Esophagus mucosa (tissue), 1 donor: Measurements from ENCODE around the gene RBMS3. TPM values are rescaled to one million over a fixed set of nuclear protein-coding genes. Genes with fewer than 3 reads are reported as not detected.
A peak's percentile ranks its signal among the peaks of the same experiment; 100 is the strongest.
"Not testable (repeated sequence)": the region's sequence is repeated elsewhere in the genome, so short reads cannot be mapped to it uniquely, and the experiment has no call there.

Experiments used
- ATAC-seq: fragments of 200-7000 bp; cut with Tn5 transposase; one replicate; pipeline ENCODE4 v1.9.1; 2020
- total RNA-seq: library from RNA; stranded (reverse); gene quantifications from one replicate; pipeline ENCODE4 v1.2.4, GENCODE V29; 2023
- donor health status: DM: yes; HTN: yes; CAD: no.

Gene RBMS3
- total RNA-seq, 1 donor from 2014 or later, result 3.4 TPM

DNA sequence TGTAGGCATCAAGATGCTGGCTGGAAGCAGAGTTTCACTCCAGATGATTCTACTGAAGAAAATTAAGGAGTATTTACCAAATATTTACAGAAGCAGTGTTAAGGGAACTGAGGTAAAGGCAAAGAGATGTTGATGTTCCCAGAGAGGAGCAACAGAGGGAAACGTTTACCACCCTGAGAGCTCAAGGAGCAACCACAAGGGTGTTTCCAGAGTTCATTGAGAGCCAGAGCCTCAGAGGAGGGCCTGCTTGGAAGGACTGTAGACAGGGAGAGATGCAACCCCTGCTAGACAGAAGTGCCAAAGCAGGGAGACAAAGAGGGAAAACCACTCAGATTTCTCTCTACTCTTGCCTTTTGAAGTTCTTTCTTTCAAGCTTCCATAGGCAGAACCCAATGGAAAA, 474.5 kb downstream of the RBMS3 start:
- no peak for ATAC-seq

DNA sequence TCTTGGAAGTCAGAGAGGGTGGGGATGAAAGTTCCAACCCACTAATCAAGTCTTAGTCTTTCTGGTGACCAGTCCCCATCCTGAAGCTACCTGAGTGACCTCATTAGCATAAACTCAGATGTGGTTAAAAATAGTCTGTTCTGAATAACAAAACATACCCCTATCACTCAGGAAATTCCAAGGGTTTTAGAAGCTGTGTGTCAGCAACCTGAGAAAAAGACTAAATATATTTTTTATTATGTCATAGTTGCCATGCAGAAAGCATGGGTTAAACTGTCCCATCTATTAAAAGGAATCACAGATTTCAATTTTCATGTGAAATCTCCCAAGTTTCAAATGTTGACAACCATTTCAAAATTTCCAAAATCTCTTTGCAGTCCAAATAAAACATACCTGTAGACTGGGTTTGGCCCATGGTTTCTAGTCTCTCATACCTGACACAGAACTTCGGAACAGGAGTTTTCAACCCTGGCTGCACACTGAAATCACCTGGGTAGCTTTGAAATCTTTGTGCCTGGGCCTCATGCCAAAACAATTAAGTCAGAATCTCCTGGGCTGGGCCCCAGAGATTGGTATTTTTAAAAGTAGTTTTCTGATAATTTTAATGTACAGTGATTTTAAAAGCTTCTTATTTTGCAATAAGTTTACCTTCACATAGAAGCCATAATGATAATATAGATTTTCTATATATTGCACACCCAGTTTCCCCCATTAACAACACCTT, 476.3 kb downstream of the RBMS3 start:
- ATAC-seq, result no peak

DNA sequence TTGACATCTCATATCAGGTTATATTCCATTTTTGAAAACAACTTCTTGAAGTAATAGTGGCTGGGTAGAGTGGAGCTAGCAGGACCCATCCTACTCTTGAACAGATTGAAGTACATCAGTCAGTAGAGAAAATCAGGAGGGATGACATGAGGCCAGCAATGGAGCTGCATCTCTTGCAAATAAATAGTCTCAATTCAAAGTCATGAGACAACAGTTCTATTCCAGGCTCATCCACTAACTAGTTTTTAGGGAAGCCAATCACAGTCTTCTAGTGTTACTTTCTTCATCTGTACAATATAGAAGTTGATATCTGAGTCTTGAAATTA, 477.2 kb downstream of the RBMS3 start:
- no peak for ATAC-seq

DNA sequence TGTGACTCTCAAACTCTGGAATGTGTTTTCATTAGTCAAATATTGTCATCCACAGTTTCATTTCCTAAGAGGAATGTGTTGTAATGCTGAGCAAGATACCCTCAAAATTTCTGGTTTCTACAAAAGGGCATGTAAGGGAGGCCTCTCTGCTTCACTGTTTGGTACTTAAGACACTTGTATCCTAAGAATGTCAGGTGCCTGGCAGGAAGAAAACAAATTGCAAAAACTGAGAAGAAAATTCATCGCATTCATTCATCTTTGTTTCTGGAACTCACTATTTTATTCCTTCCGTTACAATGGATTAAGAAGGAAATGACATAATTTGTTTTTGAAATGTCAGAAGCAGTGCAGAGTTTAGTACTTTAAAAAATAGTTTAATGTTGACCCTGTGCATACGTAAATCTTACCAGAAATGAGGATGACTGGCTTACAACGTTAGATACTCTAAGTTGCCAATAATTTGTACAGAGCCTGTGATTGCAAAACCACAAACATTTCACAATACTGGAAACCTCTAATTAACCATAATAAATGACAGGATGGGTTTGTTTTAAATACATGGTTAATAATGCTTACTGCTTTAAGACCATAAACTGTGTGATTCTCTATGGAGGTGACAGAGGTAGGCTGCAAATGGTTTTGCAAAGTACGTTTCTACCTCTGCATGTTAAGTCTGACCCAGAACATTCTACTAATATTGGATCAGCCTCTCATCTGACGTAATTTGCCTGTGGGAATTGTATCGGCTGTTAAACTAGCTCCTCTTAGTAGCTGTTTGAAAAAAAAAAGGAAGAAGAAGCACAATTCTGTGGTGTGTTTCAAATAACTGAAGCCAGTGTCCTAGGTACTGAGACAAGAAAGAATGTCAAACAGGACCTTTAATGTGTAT, 477.8 kb downstream of the RBMS3 start:
- ATAC-seq, result peak; percentile 33

DNA sequence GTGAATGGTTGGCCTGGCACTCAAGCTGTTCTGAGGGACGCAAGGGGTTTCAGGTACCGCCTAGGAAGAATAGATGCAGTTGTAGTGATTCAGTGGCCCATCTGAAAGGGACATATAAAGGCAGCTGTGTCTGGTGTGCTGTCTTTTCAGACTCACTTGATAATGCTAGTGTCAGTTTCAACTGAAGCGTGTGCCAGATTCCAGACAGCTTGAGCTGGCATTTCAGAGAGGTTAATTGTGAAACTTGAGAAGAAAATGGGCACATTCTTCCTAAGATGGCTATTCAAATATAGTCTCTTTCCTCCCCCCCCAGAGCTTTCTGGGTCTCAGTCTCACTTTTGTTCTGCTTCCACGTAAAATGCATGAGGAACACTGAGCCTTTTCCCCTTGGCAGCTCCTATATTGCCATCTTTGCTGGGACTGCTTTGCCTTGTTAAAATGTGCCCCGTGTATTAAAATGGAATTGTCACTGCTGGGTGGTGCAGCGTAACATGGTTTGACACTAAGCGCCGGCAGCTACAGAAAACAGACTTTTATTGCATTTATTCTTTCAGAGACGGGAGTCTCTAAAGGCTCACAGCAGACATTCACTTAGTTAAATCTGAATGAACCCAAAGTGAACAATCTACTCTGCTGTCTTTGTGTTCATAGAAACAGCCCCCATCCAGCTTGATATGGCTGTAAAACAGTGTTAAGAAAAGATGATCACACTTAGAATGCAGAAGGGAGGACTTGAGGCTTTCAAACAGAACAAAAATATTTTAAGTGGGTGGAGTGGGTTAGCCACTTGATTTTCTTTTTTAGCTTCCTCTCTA, 478.7 kb downstream of the RBMS3 start:
- ATAC-seq, result no peak

DNA sequence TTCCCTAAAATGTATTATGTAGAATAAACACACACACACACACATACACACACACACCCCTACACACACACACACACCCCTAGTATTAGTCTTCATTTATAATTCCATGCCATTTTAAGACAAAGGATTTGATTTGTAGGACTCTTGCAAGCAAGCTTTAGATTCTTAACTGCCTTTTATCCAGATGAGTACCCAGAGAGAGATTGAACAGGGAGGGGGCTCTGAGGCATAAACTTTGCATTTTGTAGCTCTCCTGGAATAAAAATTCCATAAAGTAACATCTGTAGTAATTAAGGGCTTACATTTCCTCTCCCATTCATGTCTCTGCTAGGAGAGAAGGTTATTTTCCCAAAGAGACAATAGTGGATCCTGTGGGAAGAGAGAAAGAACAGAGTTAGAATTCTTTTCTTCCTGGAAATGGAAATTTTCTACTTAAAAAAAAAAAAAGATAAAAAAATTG, 479.4 kb downstream of the RBMS3 start:
- no peak for ATAC-seq

DNA sequence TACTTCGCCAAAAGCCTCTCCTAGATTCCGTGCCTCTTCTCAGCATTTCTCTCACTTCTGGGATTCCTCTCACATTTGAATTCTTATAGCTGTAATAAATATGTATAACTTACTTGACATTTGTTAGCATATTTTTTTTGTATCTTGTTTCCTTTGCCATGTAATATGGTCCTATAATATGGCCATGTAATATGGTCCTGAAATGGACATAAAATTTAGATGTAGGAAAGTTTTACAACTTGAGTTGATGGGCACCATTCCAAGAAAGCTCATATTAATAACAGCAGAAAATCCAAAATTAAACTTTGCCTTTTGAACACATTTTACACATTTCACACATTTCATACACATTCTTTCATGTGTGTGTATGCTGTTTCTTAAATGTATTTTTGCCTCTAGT, 480.6 kb downstream of the RBMS3 start:
- ATAC-seq, result no peak

DNA sequence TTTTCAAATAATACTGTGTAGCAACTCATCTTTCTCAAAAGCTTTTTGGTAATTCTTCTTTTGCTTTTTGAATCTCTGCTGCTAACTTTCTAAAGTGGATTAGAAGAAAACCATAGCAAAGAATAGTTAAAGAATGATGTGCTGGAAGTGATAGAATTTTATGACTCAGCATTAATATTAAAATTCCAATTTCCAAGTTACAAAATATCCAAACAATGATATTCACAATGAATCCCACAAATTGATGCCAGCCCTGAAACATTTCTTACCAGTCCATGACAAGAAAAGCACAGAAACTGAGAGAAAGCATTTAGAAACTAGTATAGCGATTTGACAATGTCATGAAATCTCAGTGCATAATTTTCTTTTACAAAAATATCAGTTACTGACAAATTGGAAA, 482.2 kb downstream of the RBMS3 start:
- ATAC-seq, result no peak

DNA sequence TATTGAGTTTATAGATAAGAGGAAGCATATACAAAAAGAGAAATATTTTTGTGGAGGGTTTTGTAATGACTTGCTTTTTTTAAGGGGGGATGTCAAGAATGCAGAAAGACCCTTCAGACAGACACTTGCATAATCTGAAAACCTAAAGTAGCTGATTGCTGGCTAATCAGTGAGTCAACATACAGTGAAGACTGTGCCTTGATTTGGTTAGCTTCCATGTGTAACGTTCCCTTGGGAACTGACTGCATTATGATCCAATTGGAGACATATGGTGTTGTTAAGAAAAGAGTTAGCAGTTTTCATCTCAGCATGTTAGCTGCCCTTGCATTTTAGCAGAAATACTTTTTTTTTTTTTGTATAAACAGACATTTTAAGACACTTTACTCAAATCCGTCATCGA, 483.2 kb downstream of the RBMS3 start:
- ATAC-seq, result no peak

DNA sequence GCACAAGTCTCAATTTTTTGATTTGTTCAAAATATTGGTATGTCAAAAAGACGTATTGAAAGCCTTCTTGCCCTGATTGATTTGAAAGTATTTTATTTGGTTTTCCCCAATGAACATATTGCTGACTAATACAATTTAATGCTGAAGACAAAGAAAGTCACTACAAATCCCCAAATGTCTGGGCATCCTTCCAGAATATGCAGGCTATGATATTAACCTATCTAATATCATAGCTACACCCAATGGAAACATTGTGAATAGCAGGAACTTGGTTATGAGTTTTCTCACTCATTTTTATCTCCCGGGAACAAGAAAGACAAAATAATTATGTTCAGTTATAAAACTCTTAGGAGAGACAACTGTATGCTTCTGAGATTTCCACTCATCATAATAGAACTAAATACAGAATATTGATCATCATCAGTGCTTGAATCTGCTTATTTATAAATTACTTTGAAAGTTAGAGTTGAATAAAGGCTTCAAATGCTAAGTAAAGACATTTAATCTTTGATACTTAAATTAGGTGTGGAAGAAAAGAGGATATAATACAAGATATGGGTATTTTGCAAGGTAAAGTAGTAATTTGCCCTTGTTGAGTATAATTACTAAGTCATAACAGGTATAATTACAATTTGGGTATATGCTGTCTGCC, 483.9 kb downstream of the RBMS3 start:
- peak; percentile 45 for ATAC-seq

DNA sequence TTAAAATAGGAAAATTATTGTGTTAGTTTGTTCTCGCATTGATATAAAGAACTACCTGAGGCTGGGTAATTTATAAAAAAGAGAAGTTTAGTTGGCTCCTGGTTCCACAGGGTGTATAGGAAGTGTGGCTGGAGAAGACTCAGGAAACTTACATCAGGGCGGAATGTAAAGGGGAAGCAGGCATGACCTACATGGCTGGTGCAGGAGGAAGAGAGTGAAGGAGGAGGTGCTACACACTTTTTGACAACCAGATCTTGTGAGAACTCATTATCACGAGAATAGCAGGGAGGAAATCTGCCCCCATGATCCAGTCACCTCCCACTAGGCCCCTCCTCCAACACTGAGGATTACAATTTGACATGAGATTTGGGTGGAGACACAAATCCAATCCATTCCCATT, 490.7 kb downstream of the RBMS3 start:
- ATAC-seq, result no peak

DNA sequence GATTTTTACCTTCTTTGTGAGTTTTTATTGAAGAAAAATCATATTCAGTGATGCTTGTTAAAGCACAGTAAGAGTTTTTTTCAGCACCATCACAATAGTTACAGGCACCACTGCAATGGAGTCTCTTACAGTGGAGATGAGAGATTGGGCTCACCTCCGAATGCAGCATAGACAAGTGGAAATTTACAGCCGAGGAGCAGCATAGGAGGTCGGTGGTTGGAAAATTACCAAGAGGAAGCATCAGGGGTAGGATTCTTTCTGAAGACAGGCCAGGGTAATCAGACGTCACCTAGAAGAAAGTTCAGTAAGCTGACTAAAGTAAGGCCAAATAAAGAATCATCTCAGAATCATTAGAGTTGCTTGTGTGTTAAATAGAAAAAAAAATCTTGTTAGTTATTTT, 491.6 kb downstream of the RBMS3 start:
- no peak for ATAC-seq

DNA sequence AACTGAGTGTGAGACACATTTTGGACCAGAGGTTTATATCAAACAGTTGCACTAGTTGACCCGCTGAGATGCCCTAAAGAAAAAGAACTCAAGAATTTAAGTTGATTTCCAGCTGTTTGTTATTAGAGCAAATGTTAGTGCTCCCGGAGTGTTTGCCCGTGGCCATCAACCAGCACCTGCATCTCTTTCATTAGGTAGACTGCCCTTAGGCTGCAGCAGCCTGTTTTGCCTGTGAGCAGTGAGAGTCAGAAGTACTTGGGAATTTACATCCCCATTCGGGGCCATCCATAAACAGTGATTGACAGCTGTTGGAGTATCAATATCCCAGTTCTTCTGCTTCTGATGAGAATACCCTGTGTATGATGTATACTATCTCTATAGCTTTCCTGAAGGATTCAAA, 492.6 kb downstream of the RBMS3 start:
- no peak for ATAC-seq

DNA sequence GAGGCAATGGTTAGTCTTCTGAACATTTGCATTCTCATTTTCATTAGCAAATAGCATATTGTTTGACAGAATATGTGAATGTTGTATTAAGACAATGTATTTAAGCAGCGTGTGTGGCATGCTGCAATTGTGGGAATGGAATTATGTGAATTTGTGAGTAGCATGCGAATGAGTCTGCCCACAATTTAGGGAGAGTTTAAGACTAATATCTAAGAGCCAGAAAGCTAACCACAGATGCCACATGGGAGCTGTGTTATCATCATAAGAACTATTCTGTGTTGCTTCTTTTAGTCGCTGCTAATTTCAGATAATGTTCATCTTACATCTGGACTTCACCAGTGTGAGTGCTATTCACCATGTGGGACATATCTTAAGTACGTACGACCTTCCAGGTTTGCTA, 494.5 kb downstream of the RBMS3 start:
- ATAC-seq, result no peak

DNA sequence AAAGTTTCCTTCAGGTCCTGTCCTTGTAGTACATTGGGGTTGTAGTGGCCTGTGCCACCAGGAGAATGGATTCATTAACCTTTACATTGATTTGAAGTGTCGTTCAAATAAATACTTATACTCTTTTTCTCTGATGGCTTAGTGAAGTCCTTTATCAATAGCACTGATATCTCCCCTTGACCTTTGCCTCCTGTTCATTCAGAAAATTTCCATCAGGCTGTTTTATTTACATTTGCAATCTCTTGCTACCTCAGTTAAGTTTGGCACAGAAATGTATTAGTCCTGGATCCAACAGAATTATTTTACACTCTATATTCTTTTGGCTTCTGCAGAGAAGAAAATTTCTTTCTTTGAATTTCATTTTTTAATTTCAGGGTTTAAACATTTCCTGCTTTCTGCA, 497.0 kb downstream of the RBMS3 start:
- no peak for ATAC-seq

DNA sequence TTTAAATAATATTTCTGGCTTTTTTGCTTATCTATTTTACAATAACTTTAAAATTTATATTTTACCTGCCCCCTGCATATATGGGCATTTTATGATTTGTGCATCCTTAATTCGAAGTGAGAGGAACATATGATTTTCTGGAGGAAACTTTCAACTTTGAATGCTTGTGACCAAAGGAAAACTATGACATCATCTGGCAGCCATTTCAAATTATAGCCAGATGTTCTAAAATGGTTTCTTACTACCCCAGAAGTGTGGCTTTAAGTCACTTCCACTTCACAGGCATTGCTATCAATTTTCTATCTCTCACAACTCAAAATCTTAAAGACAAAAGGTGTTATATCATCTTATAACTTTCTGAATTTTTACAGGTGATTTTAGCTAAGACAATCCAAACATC, 508.8 kb downstream of the RBMS3 start:
- ATAC-seq, result no peak

DNA sequence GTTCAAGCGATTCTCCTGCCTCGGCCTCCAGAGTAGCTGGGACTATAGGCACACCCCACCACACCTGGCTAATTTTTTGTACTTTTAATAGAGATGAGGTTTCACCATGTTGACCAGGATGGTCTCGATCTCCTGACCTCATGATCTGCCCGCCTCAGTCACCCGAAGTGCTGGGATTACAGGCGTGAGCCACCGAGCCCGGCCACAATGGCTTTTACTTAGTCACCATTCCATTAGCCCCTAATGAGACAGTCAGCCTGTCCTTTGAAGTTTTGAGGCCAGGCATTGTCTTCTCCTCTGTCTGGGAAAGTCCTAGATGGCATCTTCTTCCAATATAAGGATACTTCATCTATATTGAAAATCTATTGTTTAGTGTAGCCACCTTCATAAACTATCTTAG, 515.9 kb downstream of the RBMS3 start:
- ATAC-seq, result no peak

DNA sequence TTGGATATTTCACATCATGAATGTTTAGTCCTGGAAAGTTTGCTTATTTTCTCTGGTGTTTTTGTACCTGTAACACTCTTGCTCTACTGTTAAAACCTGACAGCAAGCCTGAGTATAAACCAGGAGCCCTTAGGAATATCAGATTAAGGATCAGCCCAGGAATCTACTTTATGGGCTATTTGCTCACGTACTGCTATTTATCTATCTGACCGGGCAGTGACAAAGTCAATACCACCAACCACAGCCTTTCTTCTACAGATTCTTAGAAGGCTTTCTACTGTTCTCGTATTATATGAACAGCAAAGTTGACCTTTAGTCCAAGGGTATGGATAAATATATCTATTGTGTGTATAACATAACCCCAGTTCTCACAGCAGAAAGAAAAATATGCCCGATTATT, 521.2 kb downstream of the RBMS3 start:
- no peak for ATAC-seq

DNA sequence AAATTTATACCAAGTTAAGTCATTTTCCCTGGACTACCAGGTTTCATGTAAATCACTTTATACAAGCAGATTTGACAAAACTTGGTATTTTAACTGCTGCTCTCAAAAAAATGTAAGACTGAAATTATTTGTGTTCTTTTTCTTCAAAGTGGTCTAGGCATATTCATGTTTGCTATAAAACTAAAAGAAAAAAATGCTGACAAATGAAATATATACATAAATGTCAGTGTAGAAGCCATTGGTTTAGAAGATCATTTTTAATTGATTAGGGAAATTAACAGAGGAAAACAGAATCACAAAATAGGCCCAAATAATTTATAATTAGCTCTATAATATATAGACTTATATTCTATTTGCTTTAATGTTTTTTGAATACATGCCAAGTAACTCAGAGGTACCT, 523.2 kb downstream of the RBMS3 start:
- ATAC-seq, result no peak

DNA sequence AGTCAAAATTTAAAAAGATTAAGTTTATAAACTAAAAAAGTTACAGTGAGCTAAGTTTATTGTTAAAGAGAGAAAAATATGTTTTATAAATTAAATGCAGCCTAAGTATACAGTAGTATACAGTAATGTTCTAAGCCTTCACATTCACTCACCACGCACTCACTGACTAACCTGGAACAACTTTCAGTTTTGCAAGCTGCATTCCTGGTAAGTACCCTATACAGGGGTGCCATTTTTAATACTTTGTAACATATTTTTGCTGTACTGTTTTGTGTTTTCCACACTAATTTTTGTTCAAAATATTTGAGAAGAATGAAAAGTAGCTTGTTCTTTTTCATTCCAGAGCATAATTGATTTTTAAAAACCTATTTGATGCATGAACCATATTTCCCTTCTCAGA, 524.9 kb downstream of the RBMS3 start:
- no peak for ATAC-seq

DNA sequence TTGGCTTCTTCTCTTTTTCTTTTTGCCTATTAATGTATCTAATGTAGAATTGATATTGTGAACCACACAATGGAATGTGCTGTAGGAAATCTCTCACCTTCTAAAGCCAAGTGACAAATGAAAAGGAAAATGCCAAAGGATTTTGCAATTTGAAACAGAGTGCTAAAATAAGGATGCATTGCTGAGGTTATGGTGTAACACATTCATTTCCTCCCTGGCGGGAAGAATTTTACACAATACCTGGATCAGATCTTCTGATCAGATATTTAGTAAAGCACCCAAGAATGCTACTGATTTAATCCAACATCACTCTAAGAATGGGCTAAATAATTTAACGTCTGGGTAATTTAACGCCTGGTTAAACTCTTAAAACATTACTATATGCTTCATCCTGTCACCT, 527.5 kb downstream of the RBMS3 start:
- not testable (repeated sequence) for ATAC-seq

DNA sequence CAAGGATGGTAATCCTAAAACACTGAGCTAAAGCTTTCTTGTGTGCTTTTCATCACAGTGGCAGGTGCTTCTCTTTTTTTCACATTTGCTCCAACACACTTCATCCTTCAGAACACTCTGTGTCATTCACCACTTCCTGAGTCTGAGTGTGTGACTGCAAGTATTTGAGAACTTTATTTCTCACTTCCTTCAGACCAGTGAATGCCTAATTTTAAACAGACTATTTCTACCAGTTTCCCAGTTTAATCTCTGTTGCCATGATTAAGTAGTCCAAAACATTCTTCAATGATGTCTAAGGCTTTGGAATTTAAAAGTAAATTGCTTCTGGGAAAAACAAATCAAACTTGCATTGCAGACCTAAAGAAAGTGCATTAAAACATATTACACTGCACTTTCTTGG, 541.2 kb downstream of the RBMS3 start:
- ATAC-seq, result no peak

DNA sequence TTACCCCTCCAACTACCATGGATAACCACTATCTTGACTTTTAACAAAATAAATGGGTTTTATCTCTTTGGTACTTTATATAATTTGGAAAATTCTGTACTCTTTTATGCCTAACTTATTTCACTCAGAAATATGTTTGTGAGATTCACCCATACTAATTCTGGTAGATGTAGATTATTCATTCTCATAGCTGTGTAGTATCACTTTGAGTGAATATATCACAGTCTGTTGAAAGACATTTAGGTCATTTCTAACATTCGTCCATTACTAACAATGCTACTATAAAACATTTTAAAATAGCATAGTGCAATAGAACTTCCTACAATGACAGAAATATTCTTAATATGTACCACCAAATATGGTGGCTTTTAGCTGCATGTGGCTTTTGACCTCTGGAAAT, 542.4 kb downstream of the RBMS3 start:
- ATAC-seq, result no peak
